Endothelial cell of umbilical vein (primary cell): ENCODE results near the gene RPL10L. TPM values are rescaled to one million over a fixed set of nuclear protein-coding genes. Genes with fewer than 3 reads are reported as not detected.

ENCODE experiments used
- Bru-seq: library from RNA; stranded (reverse); fragments of 400-500 nt; gene quantifications from one replicate; lab custom pipeline; 2021; lab: Mats Ljungman, UMichigan
- BruChase-seq, 2 experiments: library from RNA; stranded (reverse); fragments of 400-500 nt; gene quantifications; one replicate each; lab custom pipeline; 2021; lab: Mats Ljungman, UMichigan
- BruUV-seq: library from RNA; stranded (reverse); fragments of 400-500 nt; replicated peaks from 2 replicates; lab custom pipeline; 2021; lab: Mats Ljungman, UMichigan
- CTCF ChIA-PET: fragments of 300-600, 350-600 bp; sonication (Branson Sonifier 250); formaldehyde crosslinking; loops from one replicate; lab custom pipeline; 2021; ENCODE audit warnings: antibody characterized with exemption, inconsistent platforms; lab: Charles Lee
- POLR2A ChIA-PET: fragments of 300-600, 350-600 bp; sonication (Branson Sonifier 250); formaldehyde crosslinking; loops from one replicate; lab custom pipeline; 2021; ENCODE audit warnings: antibody characterized with exemption, inconsistent platforms; lab: Charles Lee
- DNase-seq: peaks from one replicate; pipeline ENCODE4 v3.0.0-alpha.2; 2011; ENCODE audit warnings: low read depth, low spot score
- FAIRE-seq: peaks from 2 replicates; lab custom pipeline; 2011; peaks lifted over from hg19 to GRCh38; lab: Jason Lieb, UNC
- H2AFZ ChIP-seq: 2 replicates; pipeline ENCODE4 v1.6.0; 2012; ENCODE audit warnings: low read depth, low read length, control low read depth, inconsistent platforms
- H3K27ac ChIP-seq: 2 replicates; pipeline ENCODE4 v1.5.1; 2011; ENCODE audit warnings: low read depth, mild to moderate bottlenecking, control low read depth, low read length, moderate library complexity; ENCODE audit not compliant: insufficient read depth
- H3K27me3 ChIP-seq, 2 experiments: 2 replicates each; pipeline versions ENCODE4 v1.6.0 to v1.6.1; 2011; ENCODE audit warnings: low read length in 2 of 2, mixed read lengths in 1 of 2; ENCODE audit not compliant: control insufficient read depth in 2 of 2, insufficient read depth in 2 of 2
- H3K36me3 ChIP-seq, 2 experiments: 2 replicates in 1 of 2; 3 replicates in 1 of 2; pipeline ENCODE4 v1.5.1; 2011; ENCODE audit warnings: low read length in 2 of 2, mild to moderate bottlenecking in 1 of 2, moderate library complexity in 1 of 2; ENCODE audit not compliant: control insufficient read depth in 2 of 2, insufficient read depth in 2 of 2; ENCODE audit errors: extremely low read depth in 1 of 2
- H3K4me1 ChIP-seq: 3 replicates; pipeline ENCODE4 v1.5.1; 2011; ENCODE audit warnings: mild to moderate bottlenecking, low read length; ENCODE audit not compliant: control insufficient read depth, insufficient read depth; ENCODE audit errors: extremely low read depth
- H3K4me2 ChIP-seq: 2 replicates; pipeline ENCODE4 v1.6.1; 2011; ENCODE audit warnings: low read length, control low read depth, mixed read lengths; ENCODE audit not compliant: insufficient read depth
- H3K4me3 ChIP-seq, 3 experiments: fragments of 200-600 bp in 1 of 3; sonication (generic), shearing (Covaris generic) in 1 of 3; replicated peaks in 1 of 3; 2 replicates each; pipeline ENCODE4 v1.5.1; 2011 to 2016; ENCODE audit warnings: control low read depth in 3 of 3, low read length in 3 of 3, mild to moderate bottlenecking in 2 of 3, inconsistent platforms in 1 of 3, low read depth in 1 of 3, moderate library complexity in 1 of 3; ENCODE audit not compliant: insufficient read depth in 1 of 3
- H3K79me2 ChIP-seq: 2 replicates; pipeline ENCODE4 v1.6.0; 2012; ENCODE audit warnings: low read length, inconsistent platforms; ENCODE audit not compliant: control insufficient read depth, insufficient read depth
- H3K9ac ChIP-seq: replicated peaks from 2 replicates; pipeline ENCODE3; 2011; ENCODE audit warnings: low read length, control low read depth; ENCODE audit not compliant: insufficient read depth; ENCODE audit errors: extremely low read depth
- H3K9me1 ChIP-seq: replicated peaks from 3 replicates; pipeline ENCODE4 v1.6.0; 2011; ENCODE audit warnings: mild to moderate bottlenecking, low read length; ENCODE audit not compliant: control insufficient read depth, insufficient read depth; ENCODE audit errors: extremely low read depth
- H3K9me3 ChIP-seq: replicated peaks from 2 replicates; pipeline ENCODE4 v1.5.1; 2012; ENCODE audit warnings: low read length, inconsistent platforms; ENCODE audit not compliant: control insufficient read depth, insufficient read depth
- H4K20me1 ChIP-seq: replicated peaks from 2 replicates; pipeline ENCODE3; 2011; ENCODE audit warnings: mild to moderate bottlenecking, low read length; ENCODE audit not compliant: control insufficient read depth, insufficient read depth; ENCODE audit errors: extremely low read depth
- CTCF ChIP-seq, 2 donors: IDR thresholded peaks; 1 replicate in 1 of 2; 2 replicates in 1 of 2; pipeline ENCODE4 v1.5.1; 2011; ENCODE audit warnings: low read length in 2 of 2, mild to moderate bottlenecking in 2 of 2, moderate library complexity in 2 of 2, control low read depth in 1 of 2, inconsistent platforms in 1 of 2, low read depth in 1 of 2; ENCODE audit not compliant: insufficient read depth in 1 of 2; ENCODE audit errors: extremely low read depth in 1 of 2
- EZH2 ChIP-seq: IDR thresholded peaks from 2 replicates; pipeline ENCODE4 v1.6.1; 2012; ENCODE audit warnings: borderline replicate concordance, low read depth, mild to moderate bottlenecking, moderate library complexity, low read length, inconsistent platforms; ENCODE audit not compliant: severe bottlenecking
- FOS ChIP-seq: IDR thresholded peaks from 2 replicates; pipeline ENCODE4 v1.6.1; 2011; ENCODE audit warnings: mild to moderate bottlenecking, low read length, moderate library complexity, borderline replicate concordance; ENCODE audit not compliant: insufficient read depth
- GATA2 ChIP-seq: IDR thresholded peaks from 2 replicates; pipeline ENCODE4 v1.7.0; 2011; ENCODE audit warnings: low read depth, mild to moderate bottlenecking, moderate library complexity, mixed read lengths, low read length; ENCODE audit not compliant: insufficient read length, insufficient read depth
- JUN ChIP-seq: IDR thresholded peaks from 2 replicates; pipeline ENCODE4 v1.6.1; 2011; ENCODE audit warnings: borderline replicate concordance, low read depth; ENCODE audit not compliant: insufficient read length, insufficient read depth
- MAX ChIP-seq: IDR thresholded peaks from 2 replicates; pipeline ENCODE4 v1.6.1; 2011; ENCODE audit not compliant: insufficient read depth, insufficient read length
- MYC ChIP-seq: IDR thresholded peaks from one replicate; pipeline ENCODE4 v1.6.1; 2011; ENCODE audit warnings: mild to moderate bottlenecking, low read depth, low read length
- POLR2A ChIP-seq: IDR thresholded peaks from 2 replicates; pipeline ENCODE4 v1.6.1; 2012; ENCODE audit warnings: low read depth, mild to moderate bottlenecking, control low read depth, low read length
- POLR2AphosphoS5 ChIP-seq: IDR thresholded peaks from 2 replicates; pipeline ENCODE4 v1.6.1; 2012; ENCODE audit warnings: low read depth, mild to moderate bottlenecking, control low read depth, low read length, moderate library complexity; ENCODE audit not compliant: insufficient read depth
- dilution Hi-C: fragments of 300-500 bp; cut with MboI; formaldehyde crosslinking; loops from one replicate; pipeline ENCODE4 v1.15.0; 2019; ENCODE audit warnings: low sequenced_read_pairs; ENCODE audit not compliant: extremely low pct_ligation_motif_present
- intact Hi-C: fragments of 100-400 bp; cut with micrococcal nuclease; formaldehyde crosslinking; loops from one replicate; pipeline ENCODE4 v1.10.0; 2022
- long read RNA-seq: library from polyadenylated mRNA; stranded (forward); transcript quantifications from one replicate; pipeline ENCODE4 v2.0.0, GENCODE V29; 2021
- polyA minus RNA-seq, 3 experiments: library from RNA; depleted of rRNA, polyadenylated mRNA; stranded (reverse); fragments of >200 nt; gene quantifications; 1 replicate in 1 of 3; 2 replicates in 2 of 3; pipeline ENCODE4 v1.2.3, GENCODE V29; 2011
- polyA plus RNA-seq, 4 experiments: library from polyadenylated mRNA; depleted of rRNA in 3 of 4; stranded (reverse) in 3 of 4; unstranded in 1 of 4; fragments of >200 nt; gene quantifications; 2 replicates each; pipeline versions ENCODE4 v1.2.1 to v1.2.3, GENCODE V29; 2011 to 2012; ENCODE audit warnings: missing spikeins in 1 of 4
- total RNA-seq: library from RNA; stranded (reverse); gene quantifications from 2 replicates; pipeline ENCODE4 v1.2.3, GENCODE V29; 2021

The RPL10L gene
- total RNA-seq (not detected in 2 replicates), polyA plus RNA-seq (not detected in 2 replicates), polyA minus RNA-seq (not detected in 2 replicates), Bru-seq, nascent RNA (not detected), BruChase-seq, experiment 1, labeled RNA remaining after a 6-hour chase (not detected), BruChase-seq, experiment 2, labeled RNA remaining after a 2-hour chase (not detected)
- polyA plus RNA-seq (2011; cell fraction: cytosol; rRNA removed), result not detected in 2 replicates
- polyA plus RNA-seq (2011; cell fraction: nucleus; rRNA removed), result not detected in 2 replicates
- polyA plus RNA-seq (2012), result not detected in 2 replicates
- not detected for polyA minus RNA-seq (2011; cell fraction: cytosol; rRNA and poly(A)+ RNA removed)
- polyA minus RNA-seq (2011; cell fraction: nucleus; rRNA and poly(A)+ RNA removed), result not detected in 2 replicates
- long read RNA-seq, result 0 reads

GRCh38 chr14:46651526-46652144 lies at the start of gene RPL10L:
Gene RPL10L, minus strand, starts transcription at chr14:46651781. Its CDS starts 45 bp downstream, at chr14:46651736.
- H2AFZ ChIP-seq, result no peak within 1 kb of the TSS
- H3K36me3 ChIP-seq, result no peaks in the 10 kb centered on the region
- H3K9ac ChIP-seq, result no peak within 1 kb of the TSS
- H3K79me2 ChIP-seq, result no peaks in the 10 kb centered on the region
- POLR2A ChIA-PET, result no interaction called here
- no peaks in the 10 kb centered on the region for H4K20me1 ChIP-seq
- CTCF ChIA-PET, result no interaction called here
- H3K4me1 ChIP-seq, result no peaks in the 10 kb centered on the region
- no peak within 1 kb of the TSS for H3K4me2 ChIP-seq
- intact Hi-C loops (no loop called here), dilution Hi-C loops (no loop called here)
- no peaks in the 10 kb centered on the region for H3K27me3 ChIP-seq
- H3K27ac ChIP-seq, result no peak within 1 kb of the TSS
- no peaks in the 10 kb centered on the region for H3K9me3 ChIP-seq
- BruUV-seq, result no TSS peak
- no peaks in the 10 kb centered on the region for H3K9me1 ChIP-seq
- no peak for DNase-seq
- TF ChIP-seq MAX (no peak), FOS (no peak), POLR2AphosphoS5 (no peak), EZH2 (no peak), POLR2A (no peak), MYC (no peak), CTCF (IDR thresholded peaks at IDR 0.05; ENCODE audit: extremely low read depth in 1 of 2, insufficient read depth in 1 of 2, low read depth in 1 of 2, low read length in 2 of 2) (no peak), GATA2 (no peak), JUN (no peak)
- FAIRE-seq, result no peak
- no peak within 1 kb of the TSS for H3K4me3 ChIP-seq
